ENCODE measurements around the gene RNF213.

RNF213 gene

DNA sequence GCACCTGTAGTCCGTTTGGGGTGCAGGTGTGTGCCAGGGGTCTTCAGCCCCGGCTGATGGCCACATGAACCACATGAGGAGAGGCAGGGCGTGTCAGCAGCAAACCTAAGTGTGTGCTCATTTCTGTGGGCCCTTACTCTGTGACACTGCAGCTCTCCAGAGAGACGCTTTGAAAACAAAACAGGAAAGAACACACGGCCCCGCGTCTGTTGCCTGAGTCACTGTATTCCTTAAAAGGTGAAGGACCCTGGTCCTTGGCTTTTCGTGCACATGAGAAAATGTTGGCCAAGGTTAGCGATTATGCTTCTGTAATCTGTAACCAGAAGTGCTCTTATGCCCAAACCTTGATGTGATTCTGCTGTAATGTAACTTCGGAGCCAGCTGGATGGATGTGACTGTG lies 176.9 kb downstream of the RNF213 start:
- TF ChIP-seq, protein P1, sequence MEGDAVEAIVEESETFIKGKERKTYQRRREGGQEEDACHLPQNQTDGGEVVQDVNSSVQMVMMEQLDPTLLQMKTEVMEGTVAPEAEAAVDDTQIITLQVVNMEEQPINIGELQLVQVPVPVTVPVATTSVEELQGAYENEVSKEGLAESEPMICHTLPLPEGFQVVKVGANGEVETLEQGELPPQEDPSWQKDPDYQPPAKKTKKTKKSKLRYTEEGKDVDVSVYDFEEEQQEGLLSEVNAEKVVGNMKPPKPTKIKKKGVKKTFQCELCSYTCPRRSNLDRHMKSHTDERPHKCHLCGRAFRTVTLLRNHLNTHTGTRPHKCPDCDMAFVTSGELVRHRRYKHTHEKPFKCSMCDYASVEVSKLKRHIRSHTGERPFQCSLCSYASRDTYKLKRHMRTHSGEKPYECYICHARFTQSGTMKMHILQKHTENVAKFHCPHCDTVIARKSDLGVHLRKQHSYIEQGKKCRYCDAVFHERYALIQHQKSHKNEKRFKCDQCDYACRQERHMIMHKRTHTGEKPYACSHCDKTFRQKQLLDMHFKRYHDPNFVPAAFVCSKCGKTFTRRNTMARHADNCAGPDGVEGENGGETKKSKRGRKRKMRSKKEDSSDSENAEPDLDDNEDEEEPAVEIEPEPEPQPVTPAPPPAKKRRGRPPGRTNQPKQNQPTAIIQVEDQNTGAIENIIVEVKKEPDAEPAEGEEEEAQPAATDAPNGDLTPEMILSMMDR (IDR thresholded peaks at IDR 0.05; ENCODE audit: low read depth, low read length) = no peak
- no peak overlapping the region for H3K4me3 ChIP-seq (ENCODE audit: low read depth, low read length)

DNA sequence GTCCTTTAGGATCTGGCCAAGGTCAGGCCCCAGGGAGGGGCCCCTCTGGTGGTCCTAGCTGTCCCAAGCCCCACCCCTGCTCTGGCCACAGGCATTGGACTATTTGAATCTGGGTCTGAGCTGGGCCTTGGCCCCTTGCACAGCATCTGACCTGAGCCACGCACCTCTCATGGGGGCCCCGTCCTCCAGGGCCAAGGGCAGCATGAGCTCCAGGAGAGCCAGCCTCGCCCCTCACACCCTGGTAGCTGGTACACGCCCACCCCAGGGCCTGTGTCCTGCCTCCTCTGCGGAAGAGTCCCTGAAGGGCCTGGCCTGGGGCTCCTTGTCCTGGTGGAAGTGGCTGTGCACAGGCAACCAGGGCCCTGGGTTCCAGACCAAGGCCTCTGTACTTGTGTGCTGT lies 178.2 kb downstream of the RNF213 start:
- TF ChIP-seq, protein P1 (IDR thresholded peaks at IDR 0.05; ENCODE audit: low read depth, low read length) = no peak

DNA sequence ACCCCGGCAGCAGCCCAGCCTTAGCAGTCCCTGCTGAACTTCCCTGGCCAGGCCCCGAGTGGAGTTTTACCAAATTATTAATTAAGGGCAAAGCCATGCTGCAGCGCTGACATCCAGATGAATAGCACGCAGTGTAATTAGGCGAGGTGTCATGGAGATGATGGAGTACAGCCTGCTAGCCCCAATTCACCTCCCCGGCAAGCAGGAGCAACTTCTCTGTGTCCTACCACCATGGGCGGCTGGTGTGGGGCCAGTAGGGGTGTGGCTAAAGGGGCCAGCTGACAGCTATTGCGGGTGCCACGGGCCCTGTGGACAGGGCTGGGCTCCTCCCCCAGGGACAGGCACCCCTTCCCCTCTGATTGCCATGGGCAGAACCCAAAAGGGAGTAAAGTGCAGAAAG lies 178.8 kb downstream of the RNF213 start:
- TF ChIP-seq, protein P1 (IDR thresholded peaks at IDR 0.05; ENCODE audit: low read depth, low read length) = no peak

More for the DNA sequence above, 178.2 kb downstream of the RNF213 start:
- no peak overlapping the region for H3K4me3 ChIP-seq (ENCODE audit: low read depth, low read length)

DNA sequence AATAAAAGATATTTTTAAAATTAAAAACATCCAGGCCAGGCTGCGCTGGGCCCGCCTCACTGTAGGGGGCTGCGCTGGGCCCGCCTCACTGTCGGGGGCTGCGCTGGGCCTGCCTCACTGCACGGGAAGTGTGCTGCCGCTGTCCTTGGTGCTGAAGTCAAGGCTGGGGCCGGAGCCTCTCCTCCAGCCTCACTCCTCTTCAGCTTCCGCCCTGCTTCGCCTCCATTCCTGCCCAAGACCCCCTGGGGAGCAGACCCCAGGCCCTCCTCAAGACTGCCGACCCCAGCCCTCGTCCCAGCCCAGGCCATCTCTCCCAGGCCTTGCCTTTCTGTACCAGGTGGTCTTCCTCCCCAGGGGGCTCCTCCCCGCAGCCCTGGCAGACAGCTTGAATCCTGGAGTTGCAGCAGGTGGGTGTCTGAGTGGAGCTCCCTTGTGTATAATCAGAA lies 180.5 kb downstream of the RNF213 start:
- no peak overlapping the region for H3K4me3 ChIP-seq (ENCODE audit: low read depth, low read length)
- TF ChIP-seq, protein P1 (IDR thresholded peaks at IDR 0.05; ENCODE audit: low read depth, low read length) = no peak

More for the DNA sequence above, 178.8 kb downstream of the RNF213 start:
- H3K4me3 ChIP-seq (ENCODE audit: low read depth, low read length) = no peak overlapping the region

DNA sequence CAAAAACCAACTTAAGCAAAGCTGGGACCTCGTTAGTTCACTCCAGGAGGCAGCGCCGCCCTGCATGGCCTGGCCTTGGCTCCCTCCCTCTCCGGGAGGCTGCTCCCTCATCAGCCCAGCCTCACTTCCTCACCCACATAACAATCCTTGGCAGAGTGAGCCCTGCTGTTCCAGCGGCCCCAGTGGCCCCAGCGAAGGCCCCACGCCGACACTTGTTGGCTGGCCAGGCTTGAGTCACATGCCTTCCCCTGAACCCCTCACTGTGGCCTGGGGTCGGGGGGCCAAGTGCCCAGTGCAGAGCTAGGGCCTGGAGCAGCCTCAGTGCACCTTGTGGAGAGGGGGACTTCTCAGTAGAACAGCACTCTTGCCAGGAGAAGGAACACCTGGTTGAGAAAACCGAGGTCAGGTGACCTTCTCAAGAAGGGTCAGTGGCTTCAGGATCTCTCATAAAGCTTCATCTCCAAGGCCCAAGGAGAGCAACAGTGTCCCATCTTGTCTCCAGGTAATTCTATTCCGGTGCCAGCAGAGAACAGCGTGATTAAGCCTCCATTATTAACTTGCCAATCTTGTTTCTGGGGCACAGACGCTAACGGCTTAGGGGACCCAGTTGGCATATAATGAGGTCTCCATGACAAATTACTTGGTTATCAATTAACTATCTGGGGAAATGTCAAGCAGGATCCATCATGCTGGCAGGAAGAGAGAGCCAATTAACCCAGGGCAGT lies 181.1 kb downstream of the RNF213 start:
- H3K4me3 ChIP-seq (ENCODE audit: low read depth, low read length) = no peak overlapping the region
- TF ChIP-seq, protein P1 (IDR thresholded peaks at IDR 0.05; ENCODE audit: low read depth, low read length) = no peak

DNA sequence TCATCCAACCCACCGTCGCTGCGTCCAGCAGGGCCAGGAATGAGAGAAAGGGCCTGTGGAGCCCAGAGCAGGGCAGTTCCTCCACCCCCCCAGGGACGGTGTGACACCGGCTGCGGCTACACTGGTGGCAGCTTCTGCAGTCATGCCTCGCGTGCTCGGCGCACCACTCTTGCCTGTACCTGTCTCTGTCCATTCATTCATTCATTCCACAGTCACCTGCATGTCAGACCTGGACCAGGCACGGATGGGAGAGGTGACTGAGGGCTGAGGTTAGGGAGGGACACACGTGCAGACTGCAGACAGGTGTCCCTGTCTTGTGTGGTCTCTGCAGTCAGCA lies 181.6 kb downstream of the RNF213 start:
- TF ChIP-seq, protein P1 (IDR thresholded peaks at IDR 0.05; ENCODE audit: low read depth, low read length) = no peak
- no peak overlapping the region for H3K4me3 ChIP-seq (ENCODE audit: low read depth, low read length)

DNA sequence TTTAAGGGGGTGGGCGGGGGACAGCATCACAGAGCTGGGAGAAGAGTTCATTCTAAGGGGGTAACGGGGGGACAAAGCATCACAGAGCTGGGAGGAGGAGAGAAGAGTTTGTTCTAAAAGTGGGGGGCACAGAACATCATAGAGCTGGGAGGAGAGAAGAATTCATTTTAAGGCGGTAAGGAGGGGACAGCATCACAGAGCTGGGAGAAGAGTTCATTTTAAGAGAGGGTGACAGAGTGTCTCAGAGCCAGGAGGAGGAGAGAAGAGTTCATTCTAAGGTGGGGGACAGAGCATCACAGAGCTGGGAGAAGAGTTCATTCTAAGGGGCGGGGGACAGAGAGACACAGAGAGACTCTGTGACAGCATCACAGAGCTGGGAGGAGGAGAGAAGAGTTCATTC lies 182.1 kb downstream of the RNF213 start:
- TF ChIP-seq, protein P1 (IDR thresholded peaks at IDR 0.05; ENCODE audit: low read depth, low read length) = no peak
- H3K4me3 ChIP-seq (ENCODE audit: low read depth, low read length) = no peak overlapping the region
